B cell (primary cell): ENCODE results near the gene IKBKE. TPM values are rescaled to one million over a fixed set of nuclear protein-coding genes. Genes with fewer than 3 reads are reported as not detected.

ENCODE experiments used
- ATAC-seq: fragments of 200-7000 bp; cut with Tn5 transposase; one replicate; pipeline ENCODE4 v1.10.0; 2021; ENCODE audit warnings: low read depth, mild to moderate bottlenecking, moderate number of reproducible peaks, moderate library complexity
- CTCF ChIA-PET: fragments of 350-600 bp; sonication (Branson Sonifier 250); formaldehyde crosslinking; loops from one replicate; lab custom pipeline; 2021; ENCODE audit warnings: antibody characterized with exemption, inconsistent platforms; lab: Charles Lee
- POLR2A ChIA-PET: fragments of 350-600 bp; sonication (Branson Sonifier 250); formaldehyde crosslinking; loops from one replicate; lab custom pipeline; 2021; ENCODE audit warnings: antibody characterized with exemption; lab: Charles Lee
- DNase-seq: peaks from one replicate; pipeline ENCODE4 v3.0.0; 2013
- H2AFZ ChIP-seq: 2 replicates; pipeline ENCODE4 v1.6.1; 2012; ENCODE audit warnings: mild to moderate bottlenecking, low read depth, low read length; ENCODE audit not compliant: insufficient read depth, poor library complexity, severe bottlenecking
- H3K27ac ChIP-seq, 2 donors: 1 replicate in 1 of 2; 2 replicates in 1 of 2; pipeline ENCODE4 v1.5.1; 2012 to 2013; ENCODE audit warnings: low read length in 2 of 2, mild to moderate bottlenecking in 2 of 2, moderate library complexity in 1 of 2
- H3K27me3 ChIP-seq, 4 experiments: fragments of 200-600 bp in 1 of 4; sonication (generic) in 1 of 4; replicated peaks in 1 of 4; 1 replicate in 2 of 4; 2 replicates in 2 of 4; pipeline versions ENCODE4 v1.6.1 to v1.7.0; 2013 to 2016; ENCODE audit warnings: low read length in 3 of 4, mild to moderate bottlenecking in 2 of 4, mixed read lengths in 1 of 4, moderate library complexity in 1 of 4; ENCODE audit not compliant: insufficient read depth in 4 of 4, control insufficient read depth in 3 of 4; ENCODE audit errors: control extremely low read depth in 1 of 4
- H3K36me3 ChIP-seq, 2 experiments: replicated peaks in 1 of 2; 1 replicate in 1 of 2; 2 replicates in 1 of 2; pipeline versions ENCODE4 v1.6.1 to v1.7.1; 2013; ENCODE audit warnings: low read length in 1 of 2; ENCODE audit not compliant: insufficient read depth in 2 of 2, control insufficient read depth in 1 of 2; ENCODE audit errors: control extremely low read depth in 1 of 2, extremely low read depth in 1 of 2
- H3K4me1 ChIP-seq, 2 donors: fragments of 200-600 bp in 1 of 2; sonication (generic) in 1 of 2; 1 replicate in 1 of 2; 2 replicates in 1 of 2; pipeline versions ENCODE4 v1.5.1 to v1.6.1; 2013 to 2017; ENCODE audit warnings: low read length in 2 of 2; ENCODE audit not compliant: control insufficient read depth in 2 of 2, insufficient read depth in 2 of 2
- H3K4me2 ChIP-seq: replicated peaks from 2 replicates; pipeline ENCODE3; 2012; ENCODE audit warnings: mild to moderate bottlenecking, low read depth, low read length; ENCODE audit not compliant: poor library complexity, severe bottlenecking
- H3K4me3 ChIP-seq, 5 experiments: fragments of 200-600 bp in 1 of 5; sonication (generic) in 1 of 5; 1 replicate in 3 of 5; 2 replicates in 2 of 5; pipeline versions ENCODE4 v1.5.1 to v1.7.0; 2011 to 2016; ENCODE audit warnings: low read length in 4 of 5, mild to moderate bottlenecking in 4 of 5, low read depth in 2 of 5, control low read depth in 1 of 5, moderate library complexity in 1 of 5; ENCODE audit not compliant: insufficient read depth in 1 of 5; ENCODE audit errors: control extremely low read depth in 1 of 5, extremely low read depth in 1 of 5
- H3K79me2 ChIP-seq: fragments of 200-600 bp; sonication (generic); one replicate; pipeline ENCODE4 v1.6.0; 2016; ENCODE audit warnings: low read length; ENCODE audit not compliant: control insufficient read depth, insufficient read depth
- H3K9ac ChIP-seq: fragments of 200-600 bp; sonication (generic); 2 replicates; pipeline ENCODE4 v1.6.1; 2017; ENCODE audit warnings: mild to moderate bottlenecking, low read length, moderate library complexity
- H3K9me3 ChIP-seq, 3 donors: one replicate each; pipeline versions ENCODE4 v1.6.1 to v1.7.1; 2013; ENCODE audit warnings: low read length in 2 of 3; ENCODE audit not compliant: control insufficient read depth in 2 of 3, insufficient read depth in 1 of 3; ENCODE audit errors: control extremely low read depth in 1 of 3
- H4K20me1 ChIP-seq: 2 replicates; pipeline ENCODE4 v1.6.0; 2012; ENCODE audit warnings: mild to moderate bottlenecking, low read length; ENCODE audit not compliant: insufficient read depth, control insufficient read depth, poor library complexity, severe bottlenecking
- H3K27ac Mint-ChIP-seq: one replicate; pipeline ENCODE4 v1.8.0; 2021; ENCODE audit warnings: mixed read lengths
- H3K27me3 Mint-ChIP-seq: one replicate; pipeline ENCODE4 v1.8.0; 2021; ENCODE audit warnings: mixed read lengths
- H3K4me1 Mint-ChIP-seq: one replicate; pipeline ENCODE4 v1.8.0; 2021; ENCODE audit warnings: mixed read lengths
- H3K4me3 Mint-ChIP-seq: one replicate; pipeline ENCODE4 v1.8.0; 2021; ENCODE audit warnings: mixed read lengths
- H3K9me3 Mint-ChIP-seq: one replicate; pipeline ENCODE4 v1.8.0; 2022; ENCODE audit warnings: mixed read lengths; ENCODE audit not compliant: insufficient read depth
- EZH2 ChIP-seq: IDR thresholded peaks from 2 replicates; pipeline ENCODE4 v1.6.1; 2012; ENCODE audit warnings: borderline replicate concordance, low read depth, mild to moderate bottlenecking, moderate library complexity, low read length; ENCODE audit not compliant: insufficient read depth, poor library complexity, severe bottlenecking
- WGBS: methylation state at CpG from one replicate; pipeline ENCODE4 v1.1.5; 2013; ENCODE audit warnings: missing lambda C conversion rate; ENCODE audit not compliant: insufficient coverage; 5-methylcytosine and 5-hydroxymethylcytosine counted together
- intact Hi-C: fragments of 100-400 bp; cut with micrococcal nuclease; formaldehyde crosslinking; loops from one replicate; pipeline ENCODE4 v1.10.0; 2022
- polyA plus RNA-seq: library from polyadenylated mRNA; depleted of rRNA; stranded (reverse); fragments of >200 nt; gene quantifications from 2 replicates; pipeline ENCODE4 v1.2.3, GENCODE V29; 2012
- total RNA-seq, 2 donors: library from RNA; stranded (reverse); fragments of 120-200 nt in 1 of 2; gene quantifications; 1 replicate in 1 of 2; 2 replicates in 1 of 2; pipeline versions ENCODE4 v1.2.3 to v1.2.4, GENCODE V29; 2013 to 2022
- TF ChIP-seq, protein P1 (sequence below): fragments of 200-600 bp; IDR thresholded peaks from one replicate; pipeline ENCODE4 v1.8.0; 2022; ENCODE audit warnings: antibody characterized with exemption, mild to moderate bottlenecking

The IKBKE gene
- total and polyA plus RNA-seq, 2 donors (not counting 1 experiment from before 2014, with no cell fraction given), result 40.8 to 55.4 TPM

DNA sequence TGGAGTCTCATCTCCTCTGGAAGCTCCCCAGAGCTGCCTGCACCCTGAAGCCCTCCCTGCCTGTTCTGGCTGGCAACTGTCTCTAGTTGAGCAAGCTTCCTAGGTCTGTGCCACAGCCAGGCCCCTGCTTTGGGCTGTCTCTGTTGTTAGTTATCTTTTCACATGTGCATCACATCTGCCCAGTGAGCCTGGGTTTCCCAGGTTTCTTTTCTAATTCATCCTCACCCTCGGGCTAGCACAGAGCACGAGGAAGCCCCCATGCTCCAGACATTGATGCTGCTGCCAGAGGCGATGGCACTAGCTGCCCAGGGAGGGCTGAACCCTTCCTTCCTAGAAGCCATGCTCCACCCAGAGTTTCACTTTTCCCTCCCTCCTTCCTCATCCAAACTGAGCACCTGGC is 64.3 kb downstream of the IKBKE start:
- H2AFZ ChIP-seq, result no peak overlapping the region
- Mint-ChIP-seq H3K27ac (no peak overlapping the region), H3K4me1 (peaks cover 2% of the 10 kb centered on the region), H3K27me3 (no peaks in the 10 kb centered on the region), H3K4me3 (no peak overlapping the region), H3K9me3 (no peaks in the 10 kb centered on the region)
- no peaks in the 10 kb centered on the region for H3K9me3 ChIP-seq
- no peaks in the 10 kb centered on the region for H4K20me1 ChIP-seq
- ATAC-seq (no peak), DNase-seq (no peak)
- 100% methylated on average over 3 of the region's 3 CpGs for WGBS
- H3K4me2 ChIP-seq, result no peak overlapping the region
- no peak overlapping the region for H3K4me3 ChIP-seq
- ChIA-PET CTCF (interaction anchor here (0.7 to 2.3 kb wide), 4 partner anchors 11 to 124 kb away, joined by 3 to 16 read pairs (median 4); no protein-coding TSS in a partner anchor), POLR2A (no interaction called here)
- no peaks in the 10 kb centered on the region for H3K4me1 ChIP-seq
- no peaks in the 10 kb centered on the region for H3K36me3 ChIP-seq
- H3K79me2 ChIP-seq, result no peaks in the 10 kb centered on the region
- intact Hi-C loops, result no loop called here
- H3K9ac ChIP-seq, result no peak overlapping the region
- H3K27me3 ChIP-seq, result no peaks in the 10 kb centered on the region
- no peak overlapping the region for H3K27ac ChIP-seq
- TF ChIP-seq EZH2, result no peak
- TF ChIP-seq, protein P1, sequence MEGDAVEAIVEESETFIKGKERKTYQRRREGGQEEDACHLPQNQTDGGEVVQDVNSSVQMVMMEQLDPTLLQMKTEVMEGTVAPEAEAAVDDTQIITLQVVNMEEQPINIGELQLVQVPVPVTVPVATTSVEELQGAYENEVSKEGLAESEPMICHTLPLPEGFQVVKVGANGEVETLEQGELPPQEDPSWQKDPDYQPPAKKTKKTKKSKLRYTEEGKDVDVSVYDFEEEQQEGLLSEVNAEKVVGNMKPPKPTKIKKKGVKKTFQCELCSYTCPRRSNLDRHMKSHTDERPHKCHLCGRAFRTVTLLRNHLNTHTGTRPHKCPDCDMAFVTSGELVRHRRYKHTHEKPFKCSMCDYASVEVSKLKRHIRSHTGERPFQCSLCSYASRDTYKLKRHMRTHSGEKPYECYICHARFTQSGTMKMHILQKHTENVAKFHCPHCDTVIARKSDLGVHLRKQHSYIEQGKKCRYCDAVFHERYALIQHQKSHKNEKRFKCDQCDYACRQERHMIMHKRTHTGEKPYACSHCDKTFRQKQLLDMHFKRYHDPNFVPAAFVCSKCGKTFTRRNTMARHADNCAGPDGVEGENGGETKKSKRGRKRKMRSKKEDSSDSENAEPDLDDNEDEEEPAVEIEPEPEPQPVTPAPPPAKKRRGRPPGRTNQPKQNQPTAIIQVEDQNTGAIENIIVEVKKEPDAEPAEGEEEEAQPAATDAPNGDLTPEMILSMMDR, result no peak

DNA sequence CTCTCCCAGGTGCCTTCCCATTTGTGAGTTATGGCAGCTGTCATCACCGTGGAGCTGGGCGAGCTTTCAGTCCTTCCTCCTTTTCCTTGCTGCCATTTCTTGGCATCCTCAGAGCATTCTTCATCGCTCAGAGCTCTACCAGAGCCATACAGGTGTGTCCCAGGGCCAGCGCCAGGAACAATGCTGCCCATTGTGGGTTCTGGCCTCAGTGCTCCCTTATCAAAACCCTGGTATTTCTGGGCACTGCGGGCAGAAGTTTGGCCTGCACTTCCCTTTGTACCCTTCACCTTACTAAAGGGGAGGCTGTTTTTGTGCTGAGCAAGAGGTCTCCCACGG is 65.5 kb downstream of the IKBKE start:
- no peaks in the 10 kb centered on the region for H3K9me3 Mint-ChIP-seq
- H3K4me1 Mint-ChIP-seq, result peaks cover 2% of the 10 kb centered on the region
- H3K27me3 Mint-ChIP-seq, result no peaks in the 10 kb centered on the region
- Histone ChIP-seq H3K27me3 (no peaks in the 10 kb centered on the region), H3K27ac (no peak overlapping the region), H4K20me1 (no peaks in the 10 kb centered on the region), H3K9me3 (no peaks in the 10 kb centered on the region), H3K36me3 (no peaks in the 10 kb centered on the region), H3K4me3 (no peak overlapping the region), H3K4me1 (no peaks in the 10 kb centered on the region), H3K9ac (no peak overlapping the region), H3K79me2 (no peaks in the 10 kb centered on the region), H3K4me2 (no peak overlapping the region), H2AFZ (no peak overlapping the region)
- DNase-seq (no peak), ATAC-seq (no peak)
- no peak overlapping the region for H3K27ac Mint-ChIP-seq
- WGBS, result 57% methylated on average over 5 of the region's 6 CpGs
- H3K4me3 Mint-ChIP-seq, result no peak overlapping the region
- CTCF ChIA-PET, result interaction anchor here (0.8 to 2.3 kb wide), 3 partner anchors 10 to 57 kb away, joined by 3 to 16 read pairs (median 3); no protein-coding TSS in a partner anchor
- POLR2A ChIA-PET, result interaction anchor here (0.7 kb wide), 1 partner anchor 48 kb away, joined by 5 read pairs; no protein-coding TSS in a partner anchor
- no peak for TF ChIP-seq EZH2
- TF ChIP-seq, protein P1, result no peak
- intact Hi-C loops, result no loop called here
